ENCODE measurements around the gene SERPINC1.
"Not testable (repeated sequence)": the region's sequence is repeated elsewhere in the genome, so short reads cannot be mapped to it uniquely, and the experiment has no call there.

The SERPINC1 gene

GRCh38 chr1:173917149-173917548 is at the start of gene SERPINC1:
TSS of gene SERPINC1 (minus strand) at chr1:173917327. CDS start at chr1:173917259, 68 bp downstream.
- DNase-seq (ENCODE audit: low spot score): no peak

- not testable (repeated sequence) for DNase-seq (ENCODE audit: low spot score)
Measured at GRCh38 chr1:173965896-173966295, 48.8 kb upstream of the SERPINC1 start.

- no peak for DNase-seq (ENCODE audit: low spot score)
Measured at GRCh38 chr1:173963477-173963876, 46.4 kb upstream of the SERPINC1 start.

GRCh38 chr1:173960625-173961024 is 43.5 kb upstream of the SERPINC1 start:
- no peak for DNase-seq (ENCODE audit: low spot score)

GRCh38 chr1:173954179-173954578 is 37.1 kb upstream of the SERPINC1 start:
- DNase-seq (ENCODE audit: low spot score): no peak

- DNase-seq (ENCODE audit: low spot score): no peak
Measured at GRCh38 chr1:173948594-173948993, 31.5 kb upstream of the SERPINC1 start.

GRCh38 chr1:173946380-173946921 is 29.3 kb upstream of the SERPINC1 start:
- no peak for DNase-seq (ENCODE audit: low spot score)

GRCh38 chr1:173937062-173937461 is 19.9 kb upstream of the SERPINC1 start:
- DNase-seq (ENCODE audit: low spot score): no peak

- no peak for DNase-seq (ENCODE audit: low spot score)
Measured at GRCh38 chr1:173934440-173934839, 17.3 kb upstream of the SERPINC1 start.

GRCh38 chr1:173930541-173930940 is 13.4 kb upstream of the SERPINC1 start:
- DNase-seq (ENCODE audit: low spot score): not testable (repeated sequence)

GRCh38 chr1:173925306-173926242 is 8.4 kb upstream of the SERPINC1 start:
- no peak for DNase-seq (ENCODE audit: low spot score)

- no peak for DNase-seq (ENCODE audit: low spot score)
Measured at GRCh38 chr1:173920861-173921260, 3.7 kb upstream of the SERPINC1 start.

- DNase-seq (ENCODE audit: low spot score): no peak
Measured at GRCh38 chr1:173917635-173918493, 737 bp upstream of the SERPINC1 start.

- DNase-seq (ENCODE audit: low spot score): no peak
Measured at GRCh38 chr1:173916667-173917066, 460 bp downstream of the SERPINC1 start.

- DNase-seq (ENCODE audit: low spot score): no peak
Measured at GRCh38 chr1:173915596-173915995, 1.5 kb downstream of the SERPINC1 start.

- DNase-seq (ENCODE audit: low spot score): no peak
Measured at GRCh38 chr1:173914366-173914871, 2.7 kb downstream of the SERPINC1 start.

- DNase-seq (ENCODE audit: low spot score): no peak
Measured at GRCh38 chr1:173913111-173913510, 4.0 kb downstream of the SERPINC1 start.

GRCh38 chr1:173903827-173904531 is 13.1 kb downstream of the SERPINC1 start:
- no peak for DNase-seq (ENCODE audit: low spot score)

- no peak for DNase-seq (ENCODE audit: low spot score)
Measured at GRCh38 chr1:173900992-173901391, 16.1 kb downstream of the SERPINC1 start.

GRCh38 chr1:173900427-173900826 is 16.7 kb downstream of the SERPINC1 start:
- no peak for DNase-seq (ENCODE audit: low spot score)

- DNase-seq (ENCODE audit: low spot score): no peak
Measured at GRCh38 chr1:173894189-173894588, 22.9 kb downstream of the SERPINC1 start.

- DNase-seq (ENCODE audit: low spot score): no peak
Measured at GRCh38 chr1:173893611-173894010, 23.5 kb downstream of the SERPINC1 start.
